Right lobe of liver (tissue), 4 donors: Measurements from ENCODE around the gene VWA8.

Experiments used
- POLR2A ChIP-seq: fragments of 450-650 bp; IDR thresholded peaks from one replicate; pipeline ENCODE4 v1.6.1; 2017; ENCODE audit warnings: antibody characterized with exemption, mild to moderate bottlenecking
- TF ChIP-seq, protein P1 (sequence below), 4 donors: fragments of 200-600 bp in 3 of 4; fragments of 450-650 bp in 1 of 4; IDR thresholded peaks; one replicate each; pipeline versions ENCODE4 v1.5.1 to v1.8.0; 2016 to 2022; ENCODE audit warnings: antibody characterized with exemption in 4 of 4, mild to moderate bottlenecking in 2 of 4
- donor health status: DM: no; HTN: no; CAD: no.
- donor health status: DM: no; HTN: no; CAD: no.
- donor health status: DM: no; HTN: yes; CAD: no.

DNA sequence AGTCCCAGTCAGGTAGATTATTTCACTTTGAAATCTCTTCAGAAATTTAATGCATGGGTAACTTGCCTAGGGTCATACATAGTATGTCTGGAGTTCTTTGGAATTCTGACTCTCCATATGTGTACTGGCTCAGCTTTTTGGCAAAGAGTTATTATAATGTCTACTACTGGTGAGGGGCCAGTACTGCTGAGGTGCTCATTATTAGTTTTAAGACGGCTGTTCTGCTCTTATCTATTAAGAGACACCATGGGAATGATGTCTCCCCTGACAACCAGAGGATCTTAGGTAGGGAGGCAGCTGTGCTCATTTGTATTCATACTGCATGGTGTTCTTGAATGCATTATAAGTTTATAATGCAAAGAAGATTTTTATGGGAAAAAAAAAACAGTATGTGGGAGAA is 319.5 kb downstream of the VWA8 start:
- TF ChIP-seq, protein P1, sequence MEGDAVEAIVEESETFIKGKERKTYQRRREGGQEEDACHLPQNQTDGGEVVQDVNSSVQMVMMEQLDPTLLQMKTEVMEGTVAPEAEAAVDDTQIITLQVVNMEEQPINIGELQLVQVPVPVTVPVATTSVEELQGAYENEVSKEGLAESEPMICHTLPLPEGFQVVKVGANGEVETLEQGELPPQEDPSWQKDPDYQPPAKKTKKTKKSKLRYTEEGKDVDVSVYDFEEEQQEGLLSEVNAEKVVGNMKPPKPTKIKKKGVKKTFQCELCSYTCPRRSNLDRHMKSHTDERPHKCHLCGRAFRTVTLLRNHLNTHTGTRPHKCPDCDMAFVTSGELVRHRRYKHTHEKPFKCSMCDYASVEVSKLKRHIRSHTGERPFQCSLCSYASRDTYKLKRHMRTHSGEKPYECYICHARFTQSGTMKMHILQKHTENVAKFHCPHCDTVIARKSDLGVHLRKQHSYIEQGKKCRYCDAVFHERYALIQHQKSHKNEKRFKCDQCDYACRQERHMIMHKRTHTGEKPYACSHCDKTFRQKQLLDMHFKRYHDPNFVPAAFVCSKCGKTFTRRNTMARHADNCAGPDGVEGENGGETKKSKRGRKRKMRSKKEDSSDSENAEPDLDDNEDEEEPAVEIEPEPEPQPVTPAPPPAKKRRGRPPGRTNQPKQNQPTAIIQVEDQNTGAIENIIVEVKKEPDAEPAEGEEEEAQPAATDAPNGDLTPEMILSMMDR (IDR thresholded peaks at IDR 0.05): no peak
- TF ChIP-seq POLR2A: no peak
